SK-N-SH (cell line): ENCODE results near the gene PARD3.

Experiments
- EP300 ChIP-seq, 2 experiments: IDR thresholded peaks; 2 replicates each; pipeline versions ENCODE4 v1.4.0 to v1.6.1; 2012; ENCODE audit warnings: borderline replicate concordance in 1 of 2, low read depth in 1 of 2, low read length in 1 of 2
- EZH2phosphoT487 ChIP-seq: fragments of 200-600 bp; sonication (generic); IDR thresholded peaks from 2 replicates; pipeline ENCODE4 v1.6.1; 2017; ENCODE audit warnings: low read depth, mixed run types, mild to moderate bottlenecking, antibody characterized with exemption, moderate library complexity, borderline replicate concordance
- GABPA ChIP-seq: IDR thresholded peaks from 2 replicates; pipeline ENCODE4 v1.4.0; 2012; ENCODE audit warnings: low read depth, mild to moderate bottlenecking
- MXI1 ChIP-seq: IDR thresholded peaks from 2 replicates; pipeline ENCODE4 v1.6.1; 2012; ENCODE audit warnings: mild to moderate bottlenecking, low read depth, low read length, improper control_type of control experiment
- NFIC ChIP-seq: IDR thresholded peaks from 2 replicates; pipeline ENCODE4 v1.4.0; 2012; ENCODE audit warnings: borderline replicate concordance
- POLR2AphosphoS5 ChIP-seq: IDR thresholded peaks from 2 replicates; pipeline ENCODE4 v1.6.1; 2012; ENCODE audit warnings: low read depth, low read length
- RAD21 ChIP-seq: IDR thresholded peaks from 2 replicates; pipeline ENCODE4 v1.6.1; 2012; ENCODE audit warnings: mild to moderate bottlenecking, low read length
- SMC3 ChIP-seq: IDR thresholded peaks from 2 replicates; pipeline ENCODE4 v1.6.1; 2012; ENCODE audit warnings: low read depth, low read length, improper control_type of control experiment
- TAF1 ChIP-seq: IDR thresholded peaks from 2 replicates; pipeline ENCODE4 v1.6.1; 2012; ENCODE audit warnings: low read depth, mild to moderate bottlenecking, low read length, moderate library complexity, borderline replicate concordance
- YY1 ChIP-seq: IDR thresholded peaks from 2 replicates; pipeline ENCODE4 v1.4.0; 2012; ENCODE audit warnings: low read depth, mild to moderate bottlenecking
- TF ChIP-seq, protein P1 (sequence below): fragments of 200-600 bp; sonication (generic); IDR thresholded peaks from 2 replicates; pipeline ENCODE4 v1.6.1; 2017; ENCODE audit warnings: antibody characterized with exemption, mild to moderate bottlenecking, moderate library complexity

DNA sequence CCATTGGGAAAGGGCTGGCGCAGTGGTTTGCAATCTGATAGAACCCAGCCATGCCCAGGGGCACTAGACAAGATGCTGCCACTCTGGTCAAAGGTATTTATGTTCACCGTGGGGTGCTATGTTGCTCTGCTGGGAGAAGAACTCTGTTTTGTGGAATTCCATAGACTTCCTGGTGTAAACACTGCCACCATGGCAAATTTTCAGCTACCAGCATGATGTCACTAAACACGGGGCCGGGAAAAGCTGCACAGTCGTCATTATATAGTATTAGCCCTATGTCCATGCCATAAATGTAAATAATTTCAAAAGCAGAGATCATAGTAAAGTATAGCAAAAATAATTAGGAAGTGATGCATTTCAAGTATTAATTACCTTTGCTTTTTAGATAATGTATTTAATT is 500.6 kb downstream of the PARD3 start:
- TF ChIP-seq, protein P1, sequence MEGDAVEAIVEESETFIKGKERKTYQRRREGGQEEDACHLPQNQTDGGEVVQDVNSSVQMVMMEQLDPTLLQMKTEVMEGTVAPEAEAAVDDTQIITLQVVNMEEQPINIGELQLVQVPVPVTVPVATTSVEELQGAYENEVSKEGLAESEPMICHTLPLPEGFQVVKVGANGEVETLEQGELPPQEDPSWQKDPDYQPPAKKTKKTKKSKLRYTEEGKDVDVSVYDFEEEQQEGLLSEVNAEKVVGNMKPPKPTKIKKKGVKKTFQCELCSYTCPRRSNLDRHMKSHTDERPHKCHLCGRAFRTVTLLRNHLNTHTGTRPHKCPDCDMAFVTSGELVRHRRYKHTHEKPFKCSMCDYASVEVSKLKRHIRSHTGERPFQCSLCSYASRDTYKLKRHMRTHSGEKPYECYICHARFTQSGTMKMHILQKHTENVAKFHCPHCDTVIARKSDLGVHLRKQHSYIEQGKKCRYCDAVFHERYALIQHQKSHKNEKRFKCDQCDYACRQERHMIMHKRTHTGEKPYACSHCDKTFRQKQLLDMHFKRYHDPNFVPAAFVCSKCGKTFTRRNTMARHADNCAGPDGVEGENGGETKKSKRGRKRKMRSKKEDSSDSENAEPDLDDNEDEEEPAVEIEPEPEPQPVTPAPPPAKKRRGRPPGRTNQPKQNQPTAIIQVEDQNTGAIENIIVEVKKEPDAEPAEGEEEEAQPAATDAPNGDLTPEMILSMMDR: no peak
- TF ChIP-seq EZH2phosphoT487 (no peak), NFIC (no peak), GABPA (no peak), TAF1 (no peak), SMC3 (no peak), POLR2AphosphoS5 (no peak), MXI1 (no peak), EP300 (IDR thresholded peaks at IDR 0.05; ENCODE audit: borderline replicate concordance in 1 of 2, low read depth in 1 of 2, low read length in 1 of 2) (no peak), YY1 (no peak), RAD21 (no peak)
